ENCODE data around the gene MBD4. TPM values are rescaled to one million over a fixed set of nuclear protein-coding genes. Genes with fewer than 3 reads are reported as not detected.

The MBD4 gene
- total RNA-seq, 4 donors from 2014 or later, result 22.9 to 35.2 (median 28.6) TPM

- DNase-seq, result no peak
- no peaks in the 10 kb centered on the region for H3K36me3 ChIP-seq
- no peak overlapping the region for H3K27ac ChIP-seq
- H3K27me3 ChIP-seq, result no peaks in the 10 kb centered on the region
- no peak overlapping the region for H3K4me3 ChIP-seq (replicated peaks in 1 of 3)
- H3K9me3 ChIP-seq, result no peaks in the 10 kb centered on the region
- peaks cover 0 to 5% of the 10 kb centered on the region in 2 donors for H3K4me1 ChIP-seq
- TF ChIP-seq POLR2A (IDR thresholded peaks at IDR 0.05) (no peak), CTCF (IDR thresholded peaks at IDR 0.05) (no peak)
- intact Hi-C loops (cut with DNase I), result no loop called here
- WGBS, 2 donors, result 88 to 95% methylated on average over 17 of the region's 17 CpGs
These were observed 28.8 kb downstream of the MBD4 start for GRCh38 chr3:129410971-129411370.

- Histone ChIP-seq H3K4me3 (replicated peaks in 1 of 3) (no peak overlapping the region), H3K9me3 (no peaks in the 10 kb centered on the region), H3K27me3 (no peaks in the 10 kb centered on the region), H3K27ac (peak overlapping the region in 1 of 3 donors; percentile 27), H3K36me3 (no peaks in the 10 kb centered on the region), H3K4me1 (peaks cover 0 to 5% of the 10 kb centered on the region in 2 donors)
- TF ChIP-seq POLR2A (IDR thresholded peaks at IDR 0.05) (no peak), CTCF (IDR thresholded peaks at IDR 0.05) (no peak)
- 59 to 84% methylated on average over 2 of the region's 2 CpGs for WGBS, 2 donors
- intact Hi-C loops (cut with DNase I), result no loop called here
- DNase-seq, result peak in 1 of 2 donors; percentile 38
These were observed 30.2 kb downstream of the MBD4 start for GRCh38 chr3:129409541-129409940.

DNA sequence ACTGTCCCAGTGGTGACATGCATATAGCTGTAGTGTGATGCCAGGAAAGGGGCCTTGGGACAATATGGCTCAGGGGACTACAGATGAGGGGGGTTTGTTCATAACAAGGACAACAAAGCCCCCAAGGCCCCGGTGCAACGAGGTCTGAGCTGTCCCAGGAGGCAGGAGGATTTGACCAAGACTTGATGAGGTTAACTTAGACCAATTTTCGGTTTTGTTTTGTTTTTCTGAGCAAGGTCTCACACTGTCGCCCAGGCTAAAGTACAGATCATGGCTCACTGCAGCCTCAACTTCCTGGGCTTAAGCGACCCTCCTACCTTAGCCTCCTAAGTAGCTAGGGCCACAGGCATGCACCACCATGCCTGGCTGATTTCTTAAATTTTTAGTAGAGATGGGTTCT, 35.1 kb downstream of the MBD4 start:
- intact Hi-C loops (cut with DNase I), result no loop called here
- DNase-seq, result no peak
- Histone ChIP-seq H3K4me1 (peaks cover 0 to 10% of the 10 kb centered on the region in 2 donors), H3K36me3 (no peaks in the 10 kb centered on the region), H3K9me3 (no peaks in the 10 kb centered on the region), H3K27ac (no peak overlapping the region), H3K4me3 (replicated peaks in 1 of 3) (no peak overlapping the region), H3K27me3 (no peaks in the 10 kb centered on the region)
- WGBS, 2 donors, result 81 to 82% methylated on average over 5 of the region's 5 CpGs
- TF ChIP-seq CTCF (IDR thresholded peaks at IDR 0.05) (no peak), POLR2A (IDR thresholded peaks at IDR 0.05) (no peak)

DNA sequence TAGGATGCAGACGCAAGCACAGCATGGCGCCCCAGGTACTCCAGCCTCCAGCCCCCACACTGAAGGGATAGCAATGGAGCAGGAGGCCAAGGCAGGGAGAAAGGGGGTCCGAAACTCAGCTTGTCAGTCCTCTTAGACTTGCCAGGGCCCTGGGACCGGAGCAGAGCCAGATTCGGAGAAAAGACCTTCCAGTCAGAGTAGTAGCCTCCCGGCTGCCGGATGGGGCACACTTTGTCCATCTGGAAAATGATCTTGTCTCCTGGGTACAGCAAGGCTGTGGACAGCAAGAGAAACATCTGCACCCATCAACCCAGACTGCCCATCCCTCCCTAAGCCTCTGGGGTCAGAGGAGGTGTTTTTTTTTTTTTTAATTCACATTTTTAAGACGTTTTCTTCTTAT, 35.6 kb downstream of the MBD4 start:
- Histone ChIP-seq H3K9me3 (no peaks in the 10 kb centered on the region), H3K36me3 (no peaks in the 10 kb centered on the region), H3K27ac (no peak overlapping the region), H3K4me3 (replicated peaks in 1 of 3) (no peak overlapping the region), H3K27me3 (no peaks in the 10 kb centered on the region), H3K4me1 (peaks cover 0 to 8% of the 10 kb centered on the region in 2 donors)
- TF ChIP-seq CTCF (IDR thresholded peaks at IDR 0.05) (no peak), POLR2A (IDR thresholded peaks at IDR 0.05) (no peak)
- DNase-seq, result no peak
- WGBS, 2 donors, result 85 to 91% methylated on average over 8 of the region's 8 CpGs
- intact Hi-C loops (cut with DNase I), result no loop called here

DNA sequence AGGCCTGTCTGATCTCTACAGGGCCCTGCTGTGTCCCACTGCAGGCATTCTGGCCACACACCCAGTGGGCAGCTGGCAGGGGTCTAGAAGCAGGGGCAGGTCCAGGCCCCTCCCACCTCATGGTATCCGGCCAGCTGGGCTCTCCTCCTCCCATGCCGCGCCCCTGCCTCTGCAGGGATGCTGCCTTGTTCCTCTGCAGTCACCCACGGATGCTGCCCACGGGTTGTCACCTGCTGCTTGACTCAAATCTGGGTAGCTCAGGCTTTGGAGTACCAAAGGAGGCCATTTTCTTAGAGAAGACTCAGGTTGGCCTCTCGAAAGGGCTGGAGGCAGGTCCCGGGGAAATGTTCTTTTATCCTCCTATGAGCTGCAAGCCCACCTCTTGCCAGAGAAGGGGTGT, 36.3 kb downstream of the MBD4 start:
- Histone ChIP-seq H3K4me3 (replicated peaks in 1 of 3) (no peak overlapping the region), H3K4me1 (peaks cover 2 to 7% of the 10 kb centered on the region in 2 donors), H3K27me3 (no peaks in the 10 kb centered on the region), H3K27ac (no peak overlapping the region), H3K9me3 (no peaks in the 10 kb centered on the region), H3K36me3 (no peaks in the 10 kb centered on the region)
- TF ChIP-seq POLR2A (IDR thresholded peaks at IDR 0.05) (no peak), CTCF (IDR thresholded peaks at IDR 0.05) (no peak)
- no peak for DNase-seq
- 71 to 90% methylated on average over 1 to 7 of the region's 7 CpGs for whole genome bisulfite sequencing, 2 donors
- intact Hi-C loops (cut with DNase I), result no loop called here

Data from thyroid gland (tissue), 4 donors.